Measurements from ENCODE around the gene BBIP1.
A peak's percentile ranks its signal among the peaks of the same experiment; 100 is the strongest.

Gene BBIP1

DNA sequence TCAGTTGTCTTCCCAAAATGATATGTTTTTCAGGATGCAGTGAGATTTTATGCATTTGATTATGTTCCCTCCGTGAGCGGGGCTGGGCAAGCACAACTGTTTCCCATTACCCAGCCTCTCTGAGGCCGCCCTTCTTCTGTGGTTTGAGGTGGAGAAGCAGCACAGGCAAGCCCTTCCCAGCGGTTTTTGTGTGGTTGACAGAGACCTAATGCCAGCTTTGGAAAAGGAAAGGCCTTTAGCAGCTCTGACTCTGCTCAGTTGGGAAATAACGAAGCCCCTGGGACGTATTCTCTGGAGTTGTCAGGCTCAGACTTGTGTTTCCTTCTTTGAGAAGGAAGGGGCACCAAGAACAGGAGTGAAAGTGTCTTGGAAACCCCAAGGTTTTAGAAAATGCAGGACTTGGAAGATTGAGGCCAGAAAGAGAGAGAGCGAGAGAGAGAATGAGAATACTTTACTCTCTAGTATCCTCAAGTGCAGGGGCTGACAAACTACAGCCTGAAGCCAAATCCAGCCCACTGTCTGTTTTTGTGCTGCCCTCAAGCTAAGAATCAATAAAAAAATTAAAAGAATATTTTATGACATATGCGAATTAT, 67.9 kb downstream of the BBIP1 start:
- 0 out of 22 replicates have a peak, but pooled peaks of 1 of the 11 experiments have one; percentile 7 for TF ChIP-seq Cebpa-rat (IDR thresholded peaks at IDR 0.05)
- no peaks in the 10 kb centered on the region for H3K36me3 ChIP-seq
- peak overlapping the region; percentile 21 to 81 (median 64); a peak in 19 of 22 replicates for H3K27ac ChIP-seq
- H3K4me2 ChIP-seq: peak overlapping the region; percentile 72 to 88 (median 82)
- H3K4me3 ChIP-seq: peak overlapping the region in 2 of 10 experiments; percentile 10 to 41; a peak in 5 of 20 replicates
- H3K4me1 ChIP-seq: peaks cover 52 to 89% (median 79%) of the 10 kb centered on the region in 10 experiments
- peaks cover 0 to 8% (median 3%) of the 10 kb centered on the region in 11 experiments; a peak in 6 of 22 replicates for H3K9me3 ChIP-seq (replicated peaks in 1 of 11)
- no peaks in the 10 kb centered on the region for H3K27me3 ChIP-seq
- no peaks in the 10 kb centered on the region for H4K20me1 ChIP-seq
- peak overlapping the region; percentile 36 to 70 (median 59); a peak in 19 of 22 replicates for H3K9ac ChIP-seq

DNA sequence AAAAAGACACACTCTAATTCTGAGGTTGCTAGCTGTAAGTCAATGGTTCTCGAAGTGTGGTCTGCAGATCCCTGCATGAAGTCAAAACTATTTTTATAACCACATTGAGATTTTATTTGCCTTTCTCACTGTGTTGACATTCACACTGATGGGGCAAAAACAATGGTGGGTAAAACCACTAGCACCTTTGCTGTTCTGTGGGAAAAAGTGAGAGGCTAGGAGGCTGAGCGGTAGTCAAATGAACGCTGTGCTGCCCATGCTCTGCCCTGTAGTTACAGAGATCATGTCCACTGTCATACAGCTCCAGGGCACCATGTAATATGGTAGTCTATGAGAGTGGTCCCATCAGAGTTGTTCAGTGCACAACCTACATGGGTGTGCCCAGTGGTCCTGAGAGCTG, 68.9 kb downstream of the BBIP1 start:
- H3K9me3 ChIP-seq (replicated peaks in 1 of 11): peaks cover 0 to 4% (median 0%) of the 10 kb centered on the region in 11 experiments; a peak in 1 of 22 replicates
- H3K36me3 ChIP-seq: no peaks in the 10 kb centered on the region
- H3K4me3 ChIP-seq: no peak overlapping the region
- H3K27me3 ChIP-seq: no peaks in the 10 kb centered on the region
- TF ChIP-seq Cebpa-rat (IDR thresholded peaks at IDR 0.05): no peak
- no peaks in the 10 kb centered on the region for H4K20me1 ChIP-seq
- peak overlapping the region in 3 of 11 experiments; percentile 0 to 70 (median 67); a peak in 2 of 22 replicates for H3K9ac ChIP-seq
- peak overlapping the region; percentile 72 to 88 (median 82) for H3K4me2 ChIP-seq
- H3K4me1 ChIP-seq: peaks cover 62 to 97% (median 88%) of the 10 kb centered on the region in 10 experiments
- peak overlapping the region in 6 of 11 experiments; percentile 56 to 81 (median 74); a peak in 10 of 22 replicates for H3K27ac ChIP-seq

All from BLaER1 treated with 17β-estradiol and CSF1 and Interleukin-3, amounts not matched to agents 10 nM and 100 nM (cell line).